Endodermal cell (in vitro differentiated cells): ENCODE results near the gene TOLLIP. TPM values are rescaled to one million over a fixed set of nuclear protein-coding genes. Genes with fewer than 3 reads are reported as not detected.

Source experiments
- DNase-seq: peaks from one replicate; pipeline ENCODE4 v3.0.0-alpha.2; 2017
- H3K27ac ChIP-seq: 2 replicates; pipeline ENCODE4 v1.5.1; 2013; ENCODE audit warnings: mild to moderate bottlenecking, low read depth, low read length, moderate library complexity
- H3K27me3 ChIP-seq: 2 replicates; pipeline ENCODE4 v1.6.1; 2013; ENCODE audit warnings: mild to moderate bottlenecking, low read length, moderate library complexity; ENCODE audit not compliant: insufficient read depth, control insufficient read depth, poor library complexity, severe bottlenecking
- H3K36me3 ChIP-seq: 2 replicates; pipeline ENCODE4 v1.7.0; 2013; ENCODE audit warnings: mild to moderate bottlenecking, low read length, moderate library complexity; ENCODE audit not compliant: control insufficient read depth, insufficient read depth
- H3K4me1 ChIP-seq: one replicate; pipeline ENCODE4 v1.7.0; 2013; ENCODE audit warnings: low read length; ENCODE audit not compliant: control insufficient read depth, insufficient read depth
- H3K4me3 ChIP-seq: 2 replicates; pipeline ENCODE4 v1.5.1; 2013; ENCODE audit warnings: mild to moderate bottlenecking, low read length, moderate library complexity
- H3K9ac ChIP-seq: 2 replicates; pipeline ENCODE4 v1.6.1; 2013; ENCODE audit warnings: mild to moderate bottlenecking, low read length, moderate library complexity; ENCODE audit not compliant: poor library complexity, severe bottlenecking; ENCODE audit errors: extremely low read depth
- H3K9me3 ChIP-seq: 2 replicates; pipeline ENCODE4 v1.6.1; 2013; ENCODE audit warnings: mild to moderate bottlenecking, low read length, moderate library complexity; ENCODE audit not compliant: control insufficient read depth
- H3K27ac Mint-ChIP-seq: 2 replicates; pipeline ENCODE4 v1.8.0; 2020; ENCODE audit warnings: mixed read lengths
- H3K27me3 Mint-ChIP-seq: 2 replicates; pipeline ENCODE4 v1.8.0; 2021; ENCODE audit warnings: mild to moderate bottlenecking, mixed read lengths; ENCODE audit not compliant: insufficient read depth
- H3K36me3 Mint-ChIP-seq: 2 replicates; pipeline ENCODE4 v1.8.0; 2020; ENCODE audit warnings: low read depth, mixed read lengths
- H3K4me1 Mint-ChIP-seq: 2 replicates; pipeline ENCODE4 v1.8.0; 2020; ENCODE audit warnings: mixed read lengths
- H3K4me3 Mint-ChIP-seq: 2 replicates; pipeline ENCODE4 v1.8.0; 2020; ENCODE audit warnings: mild to moderate bottlenecking, moderate library complexity, mixed read lengths
- H3K9me3 Mint-ChIP-seq: 2 replicates; pipeline ENCODE4 v1.8.0; 2020; ENCODE audit warnings: mild to moderate bottlenecking, mixed read lengths
- CTCF ChIP-seq: fragments of 200-600 bp; sonication (generic); conservative IDR thresholded peaks from 2 replicates; pipeline ENCODE4 v1.5.0; 2021; ENCODE audit warnings: antibody characterized with exemption, mild to moderate bottlenecking
- WGBS, 2 experiments: methylation state at CpG; one replicate each; pipeline versions ENCODE4 v1.1.5 to v1.1.7; 2013; ENCODE audit warnings: missing lambda C conversion rate in 2 of 2, mixed read lengths in 1 of 2; ENCODE audit not compliant: insufficient coverage in 1 of 2, insufficient read length in 1 of 2; 5-methylcytosine and 5-hydroxymethylcytosine counted together
- total RNA-seq, 2 donors: library from RNA; stranded (reverse); fragmentation: NEBNext Ultra II Directional in 1 of 2; extraction: Animal tissue kit (Norgen Biotek cat#: 25700) in 1 of 2; gene quantifications; 2 replicates in 1 of 2; 3 replicates in 1 of 2; pipeline ENCODE4 v1.2.1, GENCODE V29; 2021

Gene TOLLIP
- total RNA-seq, 2 donors from 2014 or later = 34.3 to 37.4 TPM

GRCh38 chr11:1336836-1337646 is 27.6 kb upstream of the TOLLIP start:
- 5 to 7% methylated on average over 27 to 90 of the region's 95 CpGs for WGBS, 2 experiments
- Mint-ChIP-seq H3K36me3 (no peaks in the 10 kb centered on the region), H3K27me3 (peaks cover 41% of the 10 kb centered on the region), H3K27ac (no peak overlapping the region), H3K4me1 (peaks cover 3% of the 10 kb centered on the region), H3K4me3 (no peak overlapping the region), H3K9me3 (peaks cover 30% of the 10 kb centered on the region)
- Histone ChIP-seq H3K27me3 (peaks cover 50% of the 10 kb centered on the region), H3K9ac (no peak overlapping the region), H3K4me1 (no peaks in the 10 kb centered on the region), H3K9me3 (peaks cover 17% of the 10 kb centered on the region), H3K27ac (no peak overlapping the region), H3K36me3 (no peaks in the 10 kb centered on the region), H3K4me3 (no peak overlapping the region)
- peak; percentile 82 for DNase-seq
- no peak for TF ChIP-seq CTCF

- Histone ChIP-seq H3K9me3 (peaks cover 17% of the 10 kb centered on the region), H3K36me3 (no peaks in the 10 kb centered on the region), H3K9ac (no peak overlapping the region), H3K27ac (peak overlapping the region; percentile 24), H3K4me3 (peak overlapping the region; percentile 72), H3K27me3 (peaks cover 48% of the 10 kb centered on the region), H3K4me1 (no peaks in the 10 kb centered on the region)
- H3K27me3 Mint-ChIP-seq = peaks cover 44% of the 10 kb centered on the region
- peak; percentile 87 for DNase-seq
- WGBS, 2 experiments = 12 to 27% methylated on average over 13 to 38 of the region's 66 CpGs
- H3K4me3 Mint-ChIP-seq = peak overlapping the region; percentile 49
- peak overlapping the region; percentile 66 for H3K27ac Mint-ChIP-seq
- peaks cover 30% of the 10 kb centered on the region for H3K9me3 Mint-ChIP-seq
- H3K36me3 Mint-ChIP-seq = no peaks in the 10 kb centered on the region
- no peak for TF ChIP-seq CTCF
- H3K4me1 Mint-ChIP-seq = peaks cover 3% of the 10 kb centered on the region
These were observed 26.7 kb upstream of the TOLLIP start for GRCh38 chr11:1335811-1336761.

- no peak for TF ChIP-seq CTCF
- Histone ChIP-seq H3K27me3 (peaks cover 45% of the 10 kb centered on the region), H3K9ac (no peak overlapping the region), H3K4me1 (no peaks in the 10 kb centered on the region), H3K36me3 (no peaks in the 10 kb centered on the region), H3K27ac (no peak overlapping the region), H3K9me3 (peaks cover 17% of the 10 kb centered on the region), H3K4me3 (peak overlapping the region; percentile 72)
- Mint-ChIP-seq H3K4me1 (peaks cover 3% of the 10 kb centered on the region), H3K27me3 (peaks cover 46% of the 10 kb centered on the region), H3K4me3 (peak overlapping the region; percentile 49), H3K36me3 (no peaks in the 10 kb centered on the region), H3K27ac (no peak overlapping the region), H3K9me3 (peaks cover 34% of the 10 kb centered on the region)
- DNase-seq = no peak
- WGBS, 2 experiments = 83 to 89% methylated on average over 10 of the region's 10 CpGs
These were observed 25.9 kb upstream of the TOLLIP start for GRCh38 chr11:1335264-1335810.
